ENCODE data around the gene SOD1. TPM values are rescaled to one million over a fixed set of nuclear protein-coding genes. Genes with fewer than 3 reads are reported as not detected.
A peak's percentile ranks its signal among the peaks of the same experiment; 100 is the strongest.

Gene SOD1
- total and polyA plus RNA-seq, 2 of the 13 experiments (the other 11 are each of a cell fraction or from before 2014, with no cell fraction given) = 317 to 537 TPM

DNA sequence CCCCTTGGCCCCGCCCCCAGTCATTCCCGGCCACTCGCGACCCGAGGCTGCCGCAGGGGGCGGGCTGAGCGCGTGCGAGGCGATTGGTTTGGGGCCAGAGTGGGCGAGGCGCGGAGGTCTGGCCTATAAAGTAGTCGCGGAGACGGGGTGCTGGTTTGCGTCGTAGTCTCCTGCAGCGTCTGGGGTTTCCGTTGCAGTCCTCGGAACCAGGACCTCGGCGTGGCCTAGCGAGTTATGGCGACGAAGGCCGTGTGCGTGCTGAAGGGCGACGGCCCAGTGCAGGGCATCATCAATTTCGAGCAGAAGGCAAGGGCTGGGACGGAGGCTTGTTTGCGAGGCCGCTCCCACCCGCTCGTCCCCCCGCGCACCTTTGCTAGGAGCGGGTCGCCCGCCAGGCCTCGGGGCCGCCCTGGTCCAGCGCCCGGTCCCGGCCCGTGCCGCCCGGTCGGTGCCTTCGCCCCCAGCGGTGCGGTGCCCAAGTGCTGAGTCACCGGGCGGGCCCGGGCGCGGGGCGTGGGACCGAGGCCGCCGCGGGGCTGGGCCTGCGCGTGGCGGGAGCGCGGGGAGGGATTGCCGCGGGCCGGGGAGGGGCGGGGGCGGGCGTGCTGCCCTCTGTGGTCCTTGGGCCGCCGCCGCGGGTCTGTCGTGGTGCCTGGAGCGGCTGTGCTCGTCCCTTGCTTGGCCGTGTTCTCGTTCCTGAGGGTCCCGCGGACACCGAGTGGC, at the start of gene SOD1 (continued):
- no peak for TF ChIP-seq SP1 (IDR thresholded peaks at IDR 0.05)
- peak; percentile 92 for TF ChIP-seq SP1 (CRISPR knock-in tag; IDR thresholded peaks at IDR 0.05)
- TF ChIP-seq KLF15 (CRISPR knock-in tag; IDR thresholded peaks at IDR 0.05; ENCODE audit: borderline replicate concordance) = 0 out of 2 replicates have a peak, but pooled peaks have one; percentile 40
- no peak for TF ChIP-seq GATAD2A (CRISPR knock-in tag; IDR thresholded peaks at IDR 0.05)
- no peak for TF ChIP-seq HMG20B (CRISPR knock-in tag; conservative IDR thresholded peaks at IDR 0.05)
- peak; percentile 83 for TF ChIP-seq NFYC (CRISPR knock-in tag; IDR thresholded peaks at IDR 0.05)
- TF ChIP-seq TAF15 (IDR thresholded peaks at IDR 0.05; ENCODE audit: low read depth, low read length, poor library complexity, severe bottlenecking) = no peak
- no peak for TF ChIP-seq ZSCAN25 (CRISPR knock-in tag; IDR thresholded peaks at IDR 0.05)
- no peak for TF ChIP-seq TCF7 (IDR thresholded peaks at IDR 0.05; ENCODE audit: low read depth)
- TF ChIP-seq ZFP82 (CRISPR knock-in tag; IDR thresholded peaks at IDR 0.05; ENCODE audit: borderline replicate concordance) = peak; percentile 89; the same call in 1 of the 2 replicates
- peak; percentile 78 for TF ChIP-seq TOPORS (CRISPR knock-in tag; IDR thresholded peaks at IDR 0.05)
- no peak for TF ChIP-seq ZNF720 (CRISPR knock-in tag; IDR thresholded peaks at IDR 0.05)
- TF ChIP-seq CEBPB (IDR thresholded peaks at IDR 0.05; ENCODE audit: borderline replicate concordance, low read depth, low read length) = no peak
- TF ChIP-seq, protein P1, sequence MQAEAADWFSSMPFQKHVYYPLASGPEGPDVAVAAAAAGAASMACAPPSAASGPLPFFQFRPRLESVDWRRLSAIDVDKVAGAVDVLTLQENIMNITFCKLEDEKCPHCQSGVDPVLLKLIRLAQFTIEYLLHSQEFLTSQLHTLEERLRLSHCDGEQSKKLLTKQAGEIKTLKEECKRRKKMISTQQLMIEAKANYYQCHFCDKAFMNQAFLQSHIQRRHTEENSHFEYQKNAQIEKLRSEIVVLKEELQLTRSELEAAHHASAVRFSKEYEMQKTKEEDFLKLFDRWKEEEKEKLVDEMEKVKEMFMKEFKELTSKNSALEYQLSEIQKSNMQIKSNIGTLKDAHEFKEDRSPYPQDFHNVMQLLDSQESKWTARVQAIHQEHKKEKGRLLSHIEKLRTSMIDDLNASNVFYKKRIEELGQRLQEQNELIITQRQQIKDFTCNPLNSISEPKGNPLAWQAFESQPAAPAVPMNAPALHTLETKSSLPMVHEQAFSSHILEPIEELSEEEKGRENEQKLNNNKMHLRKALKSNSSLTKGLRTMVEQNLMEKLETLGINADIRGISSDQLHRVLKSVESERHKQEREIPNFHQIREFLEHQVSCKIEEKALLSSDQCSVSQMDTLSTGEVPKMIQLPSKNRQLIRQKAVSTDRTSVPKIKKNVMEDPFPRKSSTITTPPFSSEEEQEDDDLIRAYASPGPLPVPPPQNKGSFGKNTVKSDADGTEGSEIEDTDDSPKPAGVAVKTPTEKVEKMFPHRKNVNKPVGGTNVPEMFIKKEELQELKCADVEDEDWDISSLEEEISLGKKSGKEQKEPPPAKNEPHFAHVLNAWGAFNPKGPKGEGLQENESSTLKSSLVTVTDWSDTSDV (CRISPR knock-in tag; IDR thresholded peaks at IDR 0.05) = peak; percentile 86; the same call in 1 of the 2 replicates
- TF ChIP-seq PHF20 (CRISPR knock-in tag; IDR thresholded peaks at IDR 0.05) = no peak; the same call in 1 of the 2 replicates
- TF ChIP-seq, protein P2, sequence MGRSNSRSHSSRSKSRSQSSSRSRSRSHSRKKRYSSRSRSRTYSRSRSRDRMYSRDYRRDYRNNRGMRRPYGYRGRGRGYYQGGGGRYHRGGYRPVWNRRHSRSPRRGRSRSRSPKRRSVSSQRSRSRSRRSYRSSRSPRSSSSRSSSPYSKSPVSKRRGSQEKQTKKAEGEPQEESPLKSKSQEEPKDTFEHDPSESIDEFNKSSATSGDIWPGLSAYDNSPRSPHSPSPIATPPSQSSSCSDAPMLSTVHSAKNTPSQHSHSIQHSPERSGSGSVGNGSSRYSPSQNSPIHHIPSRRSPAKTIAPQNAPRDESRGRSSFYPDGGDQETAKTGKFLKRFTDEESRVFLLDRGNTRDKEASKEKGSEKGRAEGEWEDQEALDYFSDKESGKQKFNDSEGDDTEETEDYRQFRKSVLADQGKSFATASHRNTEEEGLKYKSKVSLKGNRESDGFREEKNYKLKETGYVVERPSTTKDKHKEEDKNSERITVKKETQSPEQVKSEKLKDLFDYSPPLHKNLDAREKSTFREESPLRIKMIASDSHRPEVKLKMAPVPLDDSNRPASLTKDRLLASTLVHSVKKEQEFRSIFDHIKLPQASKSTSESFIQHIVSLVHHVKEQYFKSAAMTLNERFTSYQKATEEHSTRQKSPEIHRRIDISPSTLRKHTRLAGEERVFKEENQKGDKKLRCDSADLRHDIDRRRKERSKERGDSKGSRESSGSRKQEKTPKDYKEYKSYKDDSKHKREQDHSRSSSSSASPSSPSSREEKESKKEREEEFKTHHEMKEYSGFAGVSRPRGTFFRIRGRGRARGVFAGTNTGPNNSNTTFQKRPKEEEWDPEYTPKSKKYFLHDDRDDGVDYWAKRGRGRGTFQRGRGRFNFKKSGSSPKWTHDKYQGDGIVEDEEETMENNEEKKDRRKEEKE (IDR thresholded peaks at IDR 0.05) = no peak
- TF ChIP-seq HNRNPH1 (optimal IDR thresholded peaks at IDR 0.05; ENCODE audit: low read depth, low read length) = no peak
- TF ChIP-seq ZNF615 (CRISPR knock-in tag; IDR thresholded peaks at IDR 0.05; ENCODE audit: borderline replicate concordance) = no peak
- peak; percentile 92 for TF ChIP-seq ZNF883 (CRISPR knock-in tag; IDR thresholded peaks at IDR 0.05; ENCODE audit: not compliant biosample characterization)
- TF ChIP-seq, protein P3, sequence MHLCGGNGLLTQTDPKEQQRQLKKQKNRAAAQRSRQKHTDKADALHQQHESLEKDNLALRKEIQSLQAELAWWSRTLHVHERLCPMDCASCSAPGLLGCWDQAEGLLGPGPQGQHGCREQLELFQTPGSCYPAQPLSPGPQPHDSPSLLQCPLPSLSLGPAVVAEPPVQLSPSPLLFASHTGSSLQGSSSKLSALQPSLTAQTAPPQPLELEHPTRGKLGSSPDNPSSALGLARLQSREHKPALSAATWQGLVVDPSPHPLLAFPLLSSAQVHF (CRISPR knock-in tag; IDR thresholded peaks at IDR 0.05) = peak; percentile 86
- TF ChIP-seq PAX8 (CRISPR knock-in tag; IDR thresholded peaks at IDR 0.05; ENCODE audit: borderline replicate concordance) = peak; percentile 75; the same call in 1 of the 2 replicates
- peak; percentile 86; the same call in 1 of the 2 replicates for TF ChIP-seq ZNF546 (CRISPR knock-in tag; conservative IDR thresholded peaks at IDR 0.05)
- peak; percentile 36; the same call in 1 of the 2 replicates for TF ChIP-seq BCL6 (CRISPR knock-in tag; IDR thresholded peaks at IDR 0.05)
- peak; percentile 72 for TF ChIP-seq MED1 (CRISPR knock-in tag; IDR thresholded peaks at IDR 0.05)
- TF ChIP-seq ZNF788 (CRISPR knock-in tag; IDR thresholded peaks at IDR 0.05; ENCODE audit: borderline replicate concordance) = peak; percentile 78; the same call in 1 of the 2 replicates
